A549 treated with RU486 at 1 μM for 4 hours (cell line): ENCODE data around the gene E2F1. TPM values are rescaled to one million over a fixed set of nuclear protein-coding genes. Genes with fewer than 3 reads are reported as not detected.

Source experiments
- total RNA-seq: library from RNA; stranded (reverse); fragments of 200-300 nt; extraction: Qiagen RNA extraction; gene quantifications from 5 replicates; pipeline ENCODE4 v1.2.3, GENCODE V29; 2022; ENCODE audit warnings: low read depth

E2F1 gene, protein sequence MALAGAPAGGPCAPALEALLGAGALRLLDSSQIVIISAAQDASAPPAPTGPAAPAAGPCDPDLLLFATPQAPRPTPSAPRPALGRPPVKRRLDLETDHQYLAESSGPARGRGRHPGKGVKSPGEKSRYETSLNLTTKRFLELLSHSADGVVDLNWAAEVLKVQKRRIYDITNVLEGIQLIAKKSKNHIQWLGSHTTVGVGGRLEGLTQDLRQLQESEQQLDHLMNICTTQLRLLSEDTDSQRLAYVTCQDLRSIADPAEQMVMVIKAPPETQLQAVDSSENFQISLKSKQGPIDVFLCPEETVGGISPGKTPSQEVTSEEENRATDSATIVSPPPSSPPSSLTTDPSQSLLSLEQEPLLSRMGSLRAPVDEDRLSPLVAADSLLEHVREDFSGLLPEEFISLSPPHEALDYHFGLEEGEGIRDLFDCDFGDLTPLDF
- 21.9 to 33.6 TPM (median 32.9 TPM) in 5 replicates for total RNA-seq

DNA sequence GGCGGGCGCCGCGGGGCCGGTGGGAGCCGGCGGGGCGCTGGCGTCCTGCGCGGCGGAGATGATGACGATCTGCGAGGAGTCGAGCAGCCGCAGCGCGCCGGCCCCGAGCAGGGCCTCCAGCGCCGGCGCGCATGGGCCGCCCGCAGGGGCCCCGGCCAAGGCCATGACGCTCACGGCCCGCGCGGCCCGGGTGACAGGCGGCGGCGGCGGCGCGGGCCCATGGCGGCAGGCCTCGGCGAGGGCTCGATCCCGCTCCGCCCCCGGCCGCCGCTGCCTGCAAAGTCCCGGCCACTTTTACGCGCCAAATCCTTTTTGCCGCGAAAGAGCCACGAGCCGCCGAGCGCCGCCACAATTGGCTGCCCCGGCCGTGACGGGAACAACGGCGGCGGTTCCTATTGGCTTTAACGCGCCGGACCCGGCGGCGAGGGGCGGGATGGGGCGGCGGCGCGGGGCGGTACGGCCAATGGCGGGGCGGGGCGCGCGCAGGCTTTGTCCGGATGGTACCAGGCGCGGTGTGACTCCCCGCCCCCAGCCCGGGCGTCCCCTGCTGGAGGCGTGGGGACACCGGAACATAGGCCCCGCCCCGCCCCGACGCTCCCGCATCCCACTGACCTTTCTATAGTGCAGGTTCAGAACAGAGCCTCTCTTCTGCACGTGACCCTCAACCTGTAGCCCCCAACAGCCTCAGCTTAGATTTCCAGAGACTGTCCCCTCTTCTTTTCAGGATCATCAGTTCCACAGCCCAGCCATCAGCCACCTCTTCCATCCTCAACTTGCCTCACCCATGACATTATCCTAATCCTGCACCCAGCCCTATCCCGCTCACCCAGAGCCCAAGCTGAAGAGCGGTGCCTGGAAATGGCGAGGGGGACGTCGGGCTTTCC is at the start of gene E2F1:
Gene E2F1 (minus strand): TSS at position 286 of the 884 bp plus-strand sequence. CDS start 121 bp downstream, at position 165.

DNA sequence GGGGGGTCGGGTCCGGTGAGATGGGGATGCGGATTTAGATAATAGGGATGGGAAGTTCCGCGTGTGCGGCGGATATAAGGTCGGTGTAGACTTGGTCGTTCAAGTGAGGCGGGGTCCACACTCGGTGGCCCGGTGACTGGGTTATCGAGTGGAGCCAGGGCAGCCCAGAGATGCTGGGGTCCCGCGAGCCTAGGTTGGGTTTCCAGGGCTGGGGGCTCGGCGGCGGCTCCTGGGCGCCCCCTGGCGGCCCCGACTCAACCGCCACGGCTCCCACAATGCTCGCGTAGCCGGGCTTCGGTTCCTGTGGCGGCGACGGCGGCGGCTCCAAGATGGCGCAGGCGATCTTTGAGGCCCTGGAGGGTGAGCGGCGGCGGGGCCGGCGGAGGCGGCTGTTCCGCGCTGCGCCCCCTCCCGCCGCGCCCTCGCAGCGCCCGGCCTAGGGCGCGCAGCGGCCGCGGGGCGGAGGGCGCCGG is 45.5 kb upstream of the E2F1 start, which contains the start of gene ZNF341:
Gene ZNF341 (plus strand): TSS at position 304 of the 473 bp plus-strand sequence. CDS start 26 bp downstream, at position 330.

DNA sequence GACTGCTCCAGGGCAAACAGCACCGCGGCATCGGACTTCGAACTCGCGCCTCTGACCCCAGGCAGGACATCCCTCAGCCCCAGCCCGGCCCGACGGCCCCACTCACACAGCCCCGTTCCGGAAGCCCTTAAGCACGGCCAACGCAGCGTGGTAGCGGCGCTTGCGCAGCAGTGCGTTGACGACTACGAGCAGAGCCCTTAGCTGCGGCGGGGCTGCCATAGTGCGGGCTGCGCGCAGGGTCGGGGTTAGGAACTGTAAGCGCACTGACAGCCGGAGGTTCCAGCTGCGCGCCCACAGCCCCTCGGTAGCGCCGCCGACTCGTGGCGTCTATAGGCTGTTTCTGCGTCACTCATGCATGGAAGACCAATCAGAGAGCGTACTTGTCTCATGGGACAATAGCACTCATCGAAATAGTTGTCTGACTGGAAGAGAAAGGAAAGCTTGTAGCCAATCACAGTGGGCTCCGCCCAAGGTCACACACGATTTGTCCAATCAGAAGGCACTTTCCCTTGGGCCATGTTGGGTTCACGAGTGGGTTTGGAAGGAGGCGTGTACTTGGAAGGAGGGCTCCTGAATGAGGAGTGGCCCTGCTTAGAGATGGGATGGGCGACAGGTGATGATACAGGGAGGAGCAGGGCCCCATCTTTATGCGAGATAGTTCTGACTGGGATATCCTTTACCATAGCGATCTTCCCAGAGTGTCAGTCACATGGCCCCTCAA is 34.0 kb upstream of the E2F1 start, which contains the start of gene PXMP4:
Gene PXMP4 (minus strand): TSS at position 322 of the 721 bp plus-strand sequence. CDS start 103 bp downstream, at position 219.

DNA sequence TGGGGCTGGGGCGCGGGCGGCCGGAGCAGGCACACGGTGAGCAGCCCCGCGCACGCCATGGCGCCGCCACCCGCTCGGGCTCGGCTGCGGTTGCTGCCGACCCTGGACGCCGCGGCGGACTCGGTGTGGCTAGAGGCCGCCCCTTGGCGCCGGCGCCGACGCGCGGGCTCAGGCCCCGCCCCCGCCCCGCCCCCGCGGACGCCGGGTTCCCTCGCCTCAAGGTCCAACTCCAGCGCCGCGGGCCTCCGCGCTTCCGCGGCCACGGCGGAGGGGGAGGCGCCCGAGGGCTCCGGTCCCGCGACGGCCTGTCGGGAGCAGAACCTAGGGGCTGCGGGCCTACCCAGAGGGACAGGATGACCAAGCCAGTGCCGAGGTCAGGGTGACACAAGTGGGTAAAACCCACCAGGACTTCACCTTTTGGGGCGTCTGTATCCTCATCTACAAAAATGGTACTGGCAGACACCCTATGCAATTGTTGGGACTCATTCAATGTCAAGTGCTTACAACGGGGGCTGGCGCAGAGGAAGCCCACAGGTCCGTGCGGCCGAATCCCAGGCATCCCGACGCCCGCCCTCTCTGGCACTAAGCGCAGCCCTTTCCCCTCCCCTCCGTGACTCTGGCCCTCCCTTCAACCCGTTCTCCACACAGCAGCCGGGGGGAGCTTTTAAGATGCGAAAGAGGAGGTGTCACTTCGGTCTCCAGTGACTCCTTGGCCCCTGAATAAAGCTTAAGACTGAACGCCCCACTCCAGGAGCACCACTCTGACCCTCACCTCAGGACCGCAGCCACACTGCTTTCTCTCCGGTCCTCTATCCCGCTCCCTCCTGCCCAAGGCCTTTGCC is 11.7 kb downstream of the E2F1 start, which contains the start of gene NECAB3:
Gene NECAB3 (minus strand): TSS at position 135 of the 842 bp plus-strand sequence. CDS start 76 bp downstream, at position 59.

DNA sequence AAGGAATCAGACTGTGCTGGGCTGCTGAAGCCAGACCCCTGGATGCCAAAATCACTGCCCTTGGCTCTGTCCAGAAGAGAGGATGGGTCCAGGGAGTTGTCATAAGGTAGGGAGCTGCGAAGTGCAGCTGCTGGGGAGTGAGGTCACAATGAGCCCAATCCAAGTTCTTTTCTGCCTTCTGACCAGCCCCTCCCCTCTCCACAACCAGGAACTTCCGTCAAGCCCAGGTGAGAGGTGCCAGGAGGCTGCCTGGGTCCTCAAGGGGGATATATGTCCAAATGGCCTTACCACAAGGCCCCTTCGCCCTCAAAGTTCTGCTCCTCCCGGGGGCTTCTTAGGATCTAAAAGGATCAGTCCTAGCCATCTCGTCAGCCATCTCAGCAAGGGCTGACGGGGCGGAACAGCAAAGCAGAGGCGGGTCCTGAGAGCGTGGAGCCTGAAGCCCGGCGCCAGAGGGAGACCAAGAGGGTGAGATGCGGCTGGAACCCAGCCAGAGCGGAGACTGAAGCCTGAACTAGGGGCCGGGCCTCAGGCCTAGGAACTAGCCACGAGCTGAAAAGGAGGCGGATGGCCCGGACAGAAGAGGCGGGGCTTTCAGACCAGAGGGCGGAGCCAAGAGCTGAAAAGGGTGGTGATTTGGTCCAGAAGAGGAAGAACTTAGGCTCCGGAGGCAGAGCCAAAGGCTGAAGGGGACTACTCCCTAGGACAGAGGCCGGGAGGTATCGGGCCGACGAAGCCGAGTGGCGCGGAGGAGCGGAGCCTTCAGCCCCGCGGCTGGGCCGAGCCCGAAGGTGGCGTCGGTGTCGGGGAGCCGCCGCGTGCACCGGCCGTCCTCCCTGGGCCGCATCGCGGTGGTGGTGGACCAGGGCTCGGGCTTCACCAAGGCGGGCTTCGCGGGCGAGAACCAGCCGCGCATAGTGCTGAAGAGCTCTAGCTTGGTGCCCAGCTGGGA is 19.6 kb downstream of the E2F1 start, which contains the start of gene ACTL10:
Gene ACTL10 (plus strand): TSS at position 651 of the 952 bp plus-strand sequence. CDS start 555 bp downstream, outside the sequence.

DNA sequence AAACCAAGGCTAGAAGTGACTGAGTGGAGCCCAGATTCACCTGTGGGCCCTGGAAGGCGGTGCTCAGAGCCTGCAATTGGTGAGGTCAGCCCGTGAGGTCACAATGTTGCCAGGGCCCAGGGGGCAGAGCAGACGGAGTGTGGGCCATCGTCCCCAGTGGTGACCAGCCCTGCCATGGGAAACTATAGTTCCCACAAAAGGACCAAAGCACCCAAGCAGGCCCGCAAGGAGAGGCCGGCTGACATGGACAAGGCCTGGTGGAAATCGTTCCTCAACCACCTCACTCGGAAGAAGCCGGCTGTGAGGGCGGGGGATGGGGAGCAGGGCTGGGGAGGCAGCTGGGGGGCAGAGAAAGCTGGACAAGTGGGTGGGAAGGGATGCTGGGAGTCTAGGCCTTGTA is 24.0 kb downstream of the E2F1 start, which contains the start of gene C20orf144:
Gene C20orf144 (plus strand): TSS at position 156 of the 400 bp plus-strand sequence. CDS start 19 bp downstream, at position 175.

Other genes starting within 250 kb of the E2F1 start
- gene SNTA1, start 242.6 kb downstream of the E2F1 start, total RNA-seq = 7.9 to 12.8 TPM (median 12.3 TPM) in 5 replicates
- 3.8 to 7.4 TPM (median 6.3 TPM) in 5 replicates for gene CBFA2T2, start 196.3 kb downstream of the E2F1 start, total RNA-seq
- gene C20orf144, start 24.1 kb downstream of the E2F1 start, total RNA-seq = 0.07 to 0.13 TPM (median 0.09 TPM) in 4 of 5 replicates, not detected in the other
- not detected in 5 replicates for gene ACTL10, start 19.4 kb downstream of the E2F1 start, total RNA-seq
- 8.5 to 15.1 TPM (median 14.4 TPM) in 5 replicates for gene NECAB3, start 12.0 kb downstream of the E2F1 start, total RNA-seq
- 4.4 to 7.1 TPM (median 6.3 TPM) in 5 replicates for gene PXMP4, start 33.9 kb upstream of the E2F1 start, total RNA-seq
- gene ZNF341, start 45.6 kb upstream of the E2F1 start, total RNA-seq = 2.7 to 4.2 TPM (median 4.0 TPM) in 5 replicates
- 183 to 211 TPM (median 188 TPM) in 5 replicates for gene CHMP4B, start 125.0 kb upstream of the E2F1 start, total RNA-seq